H1 (cell line): ENCODE measurements around the gene RCAN2. TPM values are rescaled to one million over a fixed set of nuclear protein-coding genes. Genes with fewer than 3 reads are reported as not detected.

ENCODE experiments used
- CTCF ChIA-PET: fragments of 300-600 bp; sonication (Branson Sonifier 250); formaldehyde crosslinking; loops from one replicate; lab custom pipeline; 2021; ENCODE audit not compliant: partially characterized antibody; lab: Charles Lee
- POLR2A ChIA-PET: fragments of 300-600 bp; sonication (Branson Sonifier 250); formaldehyde crosslinking; loops from one replicate; lab custom pipeline; 2021; ENCODE audit warnings: inconsistent platforms; ENCODE audit not compliant: partially characterized antibody; lab: Charles Lee
- DNase-seq, 2 experiments: peaks; one replicate each; pipeline versions ENCODE4 v3.0.0 to v3.0.0-alpha.2; 2010 to 2022; ENCODE audit warnings: low spot score in 2 of 2, low read depth in 1 of 2, mixed read lengths in 1 of 2
- FAIRE-seq: peaks from 2 replicates; lab custom pipeline; 2011; peaks lifted over from hg19 to GRCh38; lab: Jason Lieb, UNC
- H2AFZ ChIP-seq: 2 replicates; pipeline ENCODE4 v1.8.1; 2012; ENCODE audit warnings: low read length, inconsistent platforms
- H2AK5ac ChIP-seq: 2 replicates; pipeline ENCODE4 v1.6.1; 2013; ENCODE audit warnings: low read depth, low read length
- H2BK120ac ChIP-seq: replicated peaks from 2 replicates; pipeline ENCODE3; 2013; ENCODE audit warnings: low read depth, low read length, inconsistent platforms
- H2BK12ac ChIP-seq: 2 replicates; pipeline ENCODE4 v1.6.1; 2013; ENCODE audit warnings: low read depth, low read length
- H2BK15ac ChIP-seq: 2 replicates; pipeline ENCODE4 v1.6.1; 2013; ENCODE audit warnings: low read length
- H2BK20ac ChIP-seq: 2 replicates; pipeline ENCODE4 v1.6.1; 2013; ENCODE audit warnings: low read length
- H2BK5ac ChIP-seq: 2 replicates; pipeline ENCODE4 v1.6.1; 2013; ENCODE audit warnings: low read depth, low read length
- H3K14ac ChIP-seq: 2 replicates; pipeline ENCODE4 v1.6.1; 2013; ENCODE audit warnings: inconsistent platforms; ENCODE audit not compliant: insufficient read length
- H3K18ac ChIP-seq: 2 replicates; pipeline ENCODE4 v1.6.1; 2013; ENCODE audit warnings: low read length; ENCODE audit errors: extremely low read depth
- H3K23ac ChIP-seq: 2 replicates; pipeline ENCODE4 v1.6.1; 2013; ENCODE audit warnings: inconsistent platforms; ENCODE audit not compliant: insufficient read length
- H3K23me2 ChIP-seq: 2 replicates; pipeline ENCODE4 v1.6.1; 2013; ENCODE audit warnings: low read depth, low read length
- H3K27ac ChIP-seq: 2 replicates; pipeline ENCODE4 v1.6.1; 2011; ENCODE audit warnings: low read depth, low read length, inconsistent platforms
- H3K27me3 ChIP-seq, 4 experiments: replicated peaks in 1 of 4; 1 replicate in 1 of 4; 2 replicates in 3 of 4; pipeline versions ENCODE4 v1.6.1 to v1.8.1; 2011 to 2013; ENCODE audit warnings: low read length in 3 of 4, mild to moderate bottlenecking in 3 of 4, inconsistent platforms in 2 of 4, mixed read lengths in 2 of 4, moderate library complexity in 1 of 4; ENCODE audit not compliant: control insufficient read depth in 3 of 4, insufficient read depth in 3 of 4; ENCODE audit errors: extremely low read depth in 1 of 4
- H3K36me3 ChIP-seq, 4 experiments: 2 replicates each; pipeline versions ENCODE4 v1.6.1 to v1.8.1; 2011 to 2013; ENCODE audit warnings: mild to moderate bottlenecking in 4 of 4, low read length in 3 of 4, moderate library complexity in 2 of 4, control low read depth in 1 of 4, inconsistent platforms in 1 of 4; ENCODE audit not compliant: insufficient read depth in 4 of 4, control insufficient read depth in 2 of 4
- H3K4ac ChIP-seq: replicated peaks from 2 replicates; pipeline ENCODE3; 2013; ENCODE audit warnings: low read length, low read depth, mixed read lengths, inconsistent platforms; ENCODE audit not compliant: insufficient read length
- H3K4me1 ChIP-seq, 4 experiments: replicated peaks in 1 of 4; 1 replicate in 1 of 4; 2 replicates in 3 of 4; pipeline versions ENCODE4 v1.6.1 to v1.8.1; 2011 to 2013; ENCODE audit warnings: low read length in 3 of 4, inconsistent platforms in 2 of 4, mixed read lengths in 1 of 4; ENCODE audit not compliant: insufficient read depth in 4 of 4, control insufficient read depth in 3 of 4
- H3K4me2 ChIP-seq, 2 experiments: 2 replicates each; pipeline versions ENCODE4 v1.6.1 to v1.8.1; 2011 to 2013; ENCODE audit warnings: low read depth in 2 of 2, low read length in 2 of 2, control low read depth in 1 of 2, inconsistent platforms in 1 of 2, mild to moderate bottlenecking in 1 of 2; ENCODE audit not compliant: insufficient read depth in 1 of 2
- H3K4me3 ChIP-seq, 4 experiments: fragments of 200-600, 300-600 bp in 1 of 4; sonication (generic), shearing (Covaris generic), sonication (Bioruptor Twin) in 1 of 4; 2 replicates each; pipeline versions ENCODE4 v1.5.1 to v1.8.1; 2011 to 2016; ENCODE audit warnings: low read length in 4 of 4, low read depth in 3 of 4, control low read depth in 2 of 4, inconsistent platforms in 2 of 4, mild to moderate bottlenecking in 2 of 4, mixed read lengths in 1 of 4, moderate library complexity in 1 of 4; ENCODE audit not compliant: insufficient read depth in 2 of 4; ENCODE audit errors: extremely low read depth in 1 of 4
- H3K56ac ChIP-seq: replicated peaks from 2 replicates; pipeline ENCODE3; 2013; ENCODE audit warnings: low read depth, mild to moderate bottlenecking, mixed read lengths, low read length, inconsistent platforms; ENCODE audit not compliant: insufficient read length
- H3K79me1 ChIP-seq: 2 replicates; pipeline ENCODE4 v1.6.1; 2013; ENCODE audit warnings: low read depth, low read length, control low read depth
- H3K79me2 ChIP-seq, 2 experiments: 2 replicates each; pipeline versions ENCODE4 v1.6.1 to v1.8.1; 2012 to 2013; ENCODE audit warnings: low read length in 2 of 2, mild to moderate bottlenecking in 2 of 2, inconsistent platforms in 1 of 2; ENCODE audit not compliant: insufficient read depth in 2 of 2, control insufficient read depth in 1 of 2
- H3K9ac ChIP-seq, 4 experiments: replicated peaks in 1 of 4; 1 replicate in 1 of 4; 2 replicates in 3 of 4; pipeline versions ENCODE4 v1.6.1 to v1.8.1; 2011 to 2013; ENCODE audit warnings: low read depth in 3 of 4, low read length in 3 of 4, control low read depth in 2 of 4, mild to moderate bottlenecking in 2 of 4, moderate library complexity in 2 of 4, inconsistent platforms in 1 of 4; ENCODE audit errors: extremely low read depth in 1 of 4
- H3K9me3 ChIP-seq, 2 experiments: 2 replicates each; pipeline versions ENCODE4 v1.6.1 to v1.8.1; 2012 to 2013; ENCODE audit warnings: mild to moderate bottlenecking in 2 of 2, moderate library complexity in 2 of 2, control low read depth in 1 of 2, inconsistent platforms in 1 of 2, low read depth in 1 of 2, low read length in 1 of 2, mixed read lengths in 1 of 2; ENCODE audit not compliant: insufficient read depth in 2 of 2
- H4K20me1 ChIP-seq, 2 experiments: replicated peaks in 1 of 2; 2 replicates each; pipeline versions ENCODE3 to v1.8.1; 2011 to 2013; ENCODE audit warnings: inconsistent platforms in 2 of 2, low read length in 2 of 2, mild to moderate bottlenecking in 1 of 2; ENCODE audit not compliant: insufficient read depth in 2 of 2, control insufficient read depth in 1 of 2
- H4K5ac ChIP-seq: 2 replicates; pipeline ENCODE4 v1.6.1; 2013; ENCODE audit warnings: low read length, low read depth, mixed read lengths, inconsistent platforms; ENCODE audit not compliant: insufficient read length
- H4K8ac ChIP-seq: 2 replicates; pipeline ENCODE4 v1.8.0; 2013; ENCODE audit warnings: mild to moderate bottlenecking, moderate library complexity, low read length, inconsistent platforms; ENCODE audit not compliant: insufficient read depth; ENCODE audit errors: extremely low read depth
- H4K91ac ChIP-seq: replicated peaks from 2 replicates; pipeline ENCODE3; 2013; ENCODE audit warnings: low read length, mixed read lengths, inconsistent platforms; ENCODE audit not compliant: insufficient read length
- BACH1 ChIP-seq: IDR thresholded peaks from 2 replicates; pipeline ENCODE4 v1.6.1; 2012; ENCODE audit warnings: low read length, improper control_type of control experiment
- POLR2A ChIP-seq, 2 experiments: IDR thresholded peaks; 1 replicate in 1 of 2; 2 replicates in 1 of 2; pipeline ENCODE4 v1.6.1; 2011; ENCODE audit warnings: low read depth in 2 of 2, low read length in 2 of 2, mild to moderate bottlenecking in 2 of 2; ENCODE audit errors: control extremely low read depth in 1 of 2
- POU5F1 ChIP-seq: IDR thresholded peaks from 2 replicates; pipeline ENCODE4 v1.6.1; 2011; ENCODE audit warnings: low read depth, mild to moderate bottlenecking, low read length, moderate library complexity
- RAD21 ChIP-seq, 2 experiments: IDR thresholded peaks in 1 of 2; conservative IDR thresholded peaks in 1 of 2; 2 replicates each; pipeline ENCODE4 v1.6.1; 2011; ENCODE audit warnings: low read depth in 2 of 2, low read length in 2 of 2, improper control_type of control experiment in 1 of 2, inconsistent platforms in 1 of 2, mild to moderate bottlenecking in 1 of 2, moderate library complexity in 1 of 2
- SIX5 ChIP-seq: IDR thresholded peaks from 2 replicates; pipeline ENCODE4 v1.6.1; 2011; ENCODE audit warnings: mild to moderate bottlenecking, low read depth, low read length
- WGBS, 2 experiments: shearing (Covaris generic) in 1 of 2; methylation state at CpG; one replicate each; pipeline versions ENCODE4 v1.1.6 to v1.1.7; 2013 to 2015; ENCODE audit warnings: low lambda C conversion rate in 2 of 2, mixed read lengths in 2 of 2, inconsistent platforms in 1 of 2, low coverage in 1 of 2, missing lambda C conversion rate in 1 of 2; ENCODE audit not compliant: insufficient replicate concordance in 2 of 2, insufficient coverage in 1 of 2, insufficient read length in 1 of 2; ENCODE audit errors: extremely low coverage in 1 of 2, missing lambda C conversion rate in 1 of 2; 5-methylcytosine and 5-hydroxymethylcytosine counted together
- polyA plus RNA-seq, 7 experiments: library from polyadenylated mRNA; depleted of rRNA in 3 of 7; stranded (reverse) in 5 of 7; unstranded in 2 of 7; fragments of >200 nt in 5 of 7; fragments of 200-250 nt in 2 of 7; gene quantifications; 1 replicate in 5 of 7; 2 replicates in 1 of 7; 4 replicates in 1 of 7; pipeline versions ENCODE4 v1.2.1 to v1.2.3, GENCODE V29; 2011 to 2013; ENCODE audit warnings: missing spikeins in 2 of 7, mixed read lengths in 2 of 7
- total RNA-seq: library from RNA; stranded (reverse); fragmentation: NEBNext Ultra II Directional; extraction: Animal tissue kit (Norgen Biotek cat#: 25700); gene quantifications from 2 replicates; pipeline ENCODE4 v1.2.1, GENCODE V29; 2021

Gene RCAN2
- total and polyA plus RNA-seq, 2 of the 8 experiments (the other 6 are each of a cell fraction or from before 2014, with no cell fraction given): 5.0 to 8.5 TPM

- Histone ChIP-seq H2BK15ac (no peak overlapping the region), H3K27me3 (no peaks in the 10 kb centered on the region), H2AK5ac (no peak overlapping the region), H3K18ac (no peak overlapping the region), H3K27ac (no peak overlapping the region), H3K23ac (no peak overlapping the region), H3K4me3 (no peak overlapping the region), H4K8ac (no peak overlapping the region), H3K56ac (no peak overlapping the region), H3K36me3 (no peaks in the 10 kb centered on the region; a peak in 1 of 8 replicates), H3K4me2 (no peak overlapping the region), H3K79me1 (no peaks in the 10 kb centered on the region), H2BK5ac (no peak overlapping the region), H3K23me2 (no peaks in the 10 kb centered on the region), H4K91ac (no peak overlapping the region), H4K20me1 (no peaks in the 10 kb centered on the region), H2AFZ (no peak overlapping the region), H3K14ac (no peak overlapping the region), H3K79me2 (no peaks in the 10 kb centered on the region), H2BK12ac (no peak overlapping the region), H4K5ac (no peak overlapping the region), H3K9ac (no peak overlapping the region), H3K9me3 (peaks cover 10 to 13% of the 10 kb centered on the region in 2 experiments), H2BK120ac (no peak overlapping the region), H3K4me1 (no peaks in the 10 kb centered on the region), H2BK20ac (no peak overlapping the region), H3K4ac (no peak overlapping the region)
- POLR2A ChIA-PET: no interaction called here
- no peak for DNase-seq
- TF ChIP-seq RAD21 (IDR thresholded peaks at IDR 0.05 in 1 of 2, conservative IDR thresholded peaks at IDR 0.05 in 1 of 2; ENCODE audit: low read depth in 2 of 2, low read length in 2 of 2) (no peak), BACH1 (no peak), POU5F1 (no peak), POLR2A (IDR thresholded peaks at IDR 0.05; ENCODE audit: control extremely low read depth in 1 of 2, low read depth in 2 of 2, low read length in 2 of 2) (no peak), SIX5 (no peak)
- WGBS, 2 experiments: 93% methylated on average over 2 of the region's 2 CpGs; no CpG with 5 or more reads in 1 of the 2 experiments
- no peak for FAIRE-seq
- CTCF ChIA-PET: interaction anchor here (1.3 kb wide), 1 partner anchor 12 kb away, joined by 3 read pairs; no protein-coding TSS in a partner anchor
These were observed 257.1 kb downstream of the RCAN2 start for GRCh38 chr6:46234156-46234556.
